Left cardiac atrium (tissue), 4 donors: ENCODE results near the gene CHRNA7. TPM values are rescaled to one million over a fixed set of nuclear protein-coding genes. Genes with fewer than 3 reads are reported as not detected.

Experiments
- ATAC-seq, 2 donors: fragments of 200-7000 bp; cut with Tn5 transposase; one replicate each; pipeline ENCODE4 v1.9.1; 2020; ENCODE audit warnings: mild to moderate bottlenecking in 2 of 2, moderate library complexity in 2 of 2
- DNase-seq: peaks from one replicate; pipeline ENCODE4 v3.0.0-alpha.2; 2020
- intact Hi-C, 2 donors: fragments of 100-400 bp; cut with DNase I; formaldehyde crosslinking; loops; one replicate each; pipeline versions ENCODE4 v1.14.1 to v1.15.1; 2022 to 2023
- long read RNA-seq: library from polyadenylated mRNA; unstranded; transcript quantifications from one replicate; pipeline ENCODE4 v2.0.0, GENCODE V29; 2021
- total RNA-seq, 2 donors: library from RNA; stranded (reverse); fragmentation: NEBNext Ultra II Directional; extraction: Animal tissue kit (Norgen Biotek cat#: 25700); gene quantifications; one replicate each; pipeline ENCODE4 v1.2.1, GENCODE V29; 2021
- donor health status: DM: no; HTN: yes; CAD: no.
- donor health status: DM: no; HTN: yes; CAD: no; lungs with severe emphysema.
- donor health status: DM: yes; HTN: yes; CAD: no.
- donor health status: Dilated cardiomyopathy.

The CHRNA7 gene
- total RNA-seq: 1 to 10 TPM in 1 of 2 donors, under 1 TPM in 1; 0.77 to 1.5 TPM
- long read RNA-seq, partial matches to known transcripts: 0 of 1 reads
- long read RNA-seq, other reads (novel, unspliced or antisense): 1 of 1 reads

DNA sequence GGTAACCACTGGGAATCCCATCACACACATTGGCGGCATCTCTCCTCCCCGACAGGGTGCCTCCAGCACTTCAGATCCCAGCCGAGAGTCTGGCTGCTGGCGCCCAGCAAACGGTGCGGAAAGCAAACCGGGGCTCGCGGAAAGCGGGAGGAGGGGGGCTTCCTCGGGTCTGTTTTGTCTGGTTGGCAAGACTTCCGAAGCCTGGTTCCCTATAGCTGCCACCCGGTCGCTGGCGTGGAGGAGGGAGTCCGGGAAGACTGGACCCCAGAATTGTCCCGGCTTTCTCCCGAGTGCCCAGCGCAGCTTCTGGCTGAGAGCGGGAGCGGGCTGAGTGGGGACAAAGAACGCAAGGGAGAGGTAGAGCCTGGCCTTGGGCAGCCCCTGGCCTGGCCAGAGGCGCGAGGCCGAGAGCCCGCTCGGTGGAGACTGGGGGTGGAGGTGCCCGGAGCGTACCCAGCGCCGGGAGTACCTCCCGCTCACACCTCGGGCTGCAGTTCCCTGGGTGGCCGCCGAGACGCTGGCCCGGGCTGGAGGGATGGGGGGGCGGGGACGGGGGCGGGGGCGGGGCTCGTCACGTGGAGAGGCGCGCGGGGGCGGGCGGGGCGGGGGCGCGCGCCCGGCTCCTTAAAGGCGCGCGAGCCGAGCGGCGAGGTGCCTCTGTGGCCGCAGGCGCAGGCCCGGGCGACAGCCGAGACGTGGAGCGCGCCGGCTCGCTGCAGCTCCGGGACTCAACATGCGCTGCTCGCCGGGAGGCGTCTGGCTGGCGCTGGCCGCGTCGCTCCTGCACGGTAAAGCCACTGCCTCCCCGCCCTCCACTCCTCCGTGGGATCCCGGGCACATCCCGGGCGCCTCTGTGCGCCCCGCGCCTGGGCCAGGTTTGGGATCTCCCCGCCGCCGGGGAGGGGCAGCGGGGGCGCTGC is at the start of gene CHRNA7:
CHRNA7 (plus strand) TSS at position 654 of the 920 bp plus-strand sequence; CDS start at position 734, 80 bp downstream.
- DNase-seq (peak; percentile 36), ATAC-seq (peak; percentile 93 to 96)
- intact Hi-C loops: no loop called here

- intact Hi-C loops: no loop called here
- DNase-seq (no peak), ATAC-seq (no peak)
Measured at GRCh38 chr15:31985607-31986006, 44.7 kb upstream of the CHRNA7 start.

- ATAC-seq (no peak), DNase-seq (no peak)
- intact Hi-C loops: no loop called here
Measured at GRCh38 chr15:31993062-31993461, 37.3 kb upstream of the CHRNA7 start.

DNA sequence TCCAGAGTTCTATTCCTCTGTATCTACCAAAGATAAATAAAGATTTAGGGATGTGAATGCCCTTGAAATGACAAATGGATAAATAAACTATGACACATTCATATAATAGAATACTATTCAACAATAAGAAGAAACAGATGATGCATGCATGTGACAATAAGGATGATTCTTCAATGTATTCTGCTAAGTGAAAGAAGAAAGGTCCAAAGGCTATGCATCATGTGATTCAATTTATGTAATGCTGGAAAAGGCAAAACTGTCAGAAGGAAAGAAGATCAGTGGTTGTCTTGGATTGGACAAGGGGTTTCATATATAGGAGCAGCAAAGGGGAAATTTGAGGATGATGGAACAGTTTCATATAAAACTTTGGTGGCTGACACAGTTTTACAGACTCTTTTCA is 32.6 kb upstream of the CHRNA7 start:
- intact Hi-C loops: no loop called here
- ATAC-seq (no peak), DNase-seq (no peak)

DNA sequence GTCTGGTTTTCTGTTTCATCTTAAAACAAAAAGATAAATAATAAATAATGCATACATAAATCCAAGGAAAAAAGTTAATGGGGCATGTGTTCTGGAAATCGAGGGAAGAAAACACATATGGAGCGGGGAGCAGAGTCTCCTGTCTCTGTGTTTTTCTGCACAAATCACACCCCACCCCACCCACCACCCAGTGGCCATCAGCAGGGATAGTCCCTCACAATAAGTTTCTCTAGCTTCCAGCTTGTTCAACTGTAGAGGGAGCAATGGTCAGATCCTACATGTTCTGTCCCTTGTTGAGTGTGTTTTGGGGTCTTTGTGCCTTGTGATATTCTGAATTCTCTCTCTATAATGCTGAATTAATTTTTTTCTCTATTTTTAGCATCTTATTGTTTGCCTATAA is 26.8 kb upstream of the CHRNA7 start:
- ATAC-seq (no peak), DNase-seq (no peak)
- intact Hi-C loops: no loop called here

DNA sequence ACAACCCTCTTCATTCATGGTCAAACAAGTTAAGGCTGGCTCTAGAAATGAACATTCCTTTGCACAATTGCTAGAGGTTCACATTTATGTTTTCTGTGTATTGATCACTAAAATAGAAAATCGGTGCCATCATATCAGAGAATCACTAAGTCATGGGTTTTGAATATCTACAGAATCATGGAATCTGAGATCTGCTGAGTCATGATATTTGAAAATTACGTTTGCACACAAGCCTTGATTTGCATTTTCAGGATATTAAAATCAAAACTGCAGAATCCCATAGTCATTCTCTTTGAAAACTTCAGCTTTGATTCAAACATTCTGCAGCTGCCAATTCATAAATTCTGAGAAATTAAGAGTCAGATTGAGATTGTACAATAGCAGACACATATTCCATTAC is 26.1 kb upstream of the CHRNA7 start:
- ATAC-seq (no peak), DNase-seq (no peak)
- intact Hi-C loops: no loop called here

DNA sequence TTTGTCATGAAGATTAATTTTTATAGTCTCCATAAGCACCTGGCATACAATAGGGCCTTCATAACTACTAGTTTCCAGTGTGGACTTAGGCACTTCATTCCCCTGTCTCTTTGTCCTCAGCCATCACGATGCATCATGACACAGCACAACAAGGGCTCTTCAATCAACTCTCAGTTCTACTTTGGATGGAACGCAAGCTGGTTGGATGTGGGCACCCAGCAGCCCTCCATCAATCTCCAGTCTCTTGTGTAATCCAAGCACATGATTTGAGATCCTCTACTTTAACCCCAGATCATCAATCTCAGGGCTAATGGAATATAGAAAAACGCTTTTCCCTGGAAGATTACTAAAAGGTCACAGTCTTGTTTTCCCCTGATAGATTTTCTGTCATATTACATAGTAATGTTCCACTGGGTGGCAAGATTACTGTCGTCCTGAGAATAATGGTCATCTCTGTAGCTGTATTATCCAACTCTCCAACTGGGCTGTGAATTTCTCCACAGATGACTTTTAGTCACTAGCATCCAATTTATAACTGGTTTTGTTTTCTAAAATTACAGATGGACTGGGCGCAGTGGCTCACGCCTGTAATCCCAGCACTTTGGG is 22.9 kb upstream of the CHRNA7 start:
- DNase-seq: no peak
- no peak for ATAC-seq
- intact Hi-C loops: no loop called here

- intact Hi-C loops: no loop called here
- ATAC-seq: no peak
- DNase-seq: no peak
Measured at GRCh38 chr15:32014953-32015352, 15.4 kb upstream of the CHRNA7 start.

GRCh38 chr15:32020156-32020555 is 10.2 kb upstream of the CHRNA7 start:
- ATAC-seq (no peak), DNase-seq (no peak)
- intact Hi-C loops: no loop called here

DNA sequence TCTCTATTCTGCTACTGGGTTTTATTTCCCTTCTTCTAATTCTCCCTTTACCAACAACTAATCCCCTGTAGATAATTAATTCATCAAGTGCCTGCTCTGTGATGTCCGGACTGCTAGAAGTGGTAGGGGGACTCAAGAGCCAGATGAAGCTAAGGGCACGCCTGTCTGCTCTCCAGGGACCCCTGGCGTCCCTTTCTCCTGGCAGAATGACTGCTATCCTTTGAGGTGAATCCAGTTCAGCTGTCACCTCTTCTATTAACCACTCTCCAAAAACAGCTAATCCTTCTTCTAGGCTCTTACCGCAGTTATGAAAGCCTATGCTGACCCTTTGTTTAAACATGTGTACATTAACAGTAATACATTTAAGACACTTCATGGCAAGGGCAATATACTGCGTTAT is 1.4 kb upstream of the CHRNA7 start:
- no peak for DNase-seq
- ATAC-seq: no peak
- intact Hi-C loops: no loop called here

- peak; percentile 44 to 74 for ATAC-seq
- intact Hi-C loops: no loop called here
- no peak for DNase-seq
Measured at GRCh38 chr15:32029409-32029861, 880 bp upstream of the CHRNA7 start.

DNA sequence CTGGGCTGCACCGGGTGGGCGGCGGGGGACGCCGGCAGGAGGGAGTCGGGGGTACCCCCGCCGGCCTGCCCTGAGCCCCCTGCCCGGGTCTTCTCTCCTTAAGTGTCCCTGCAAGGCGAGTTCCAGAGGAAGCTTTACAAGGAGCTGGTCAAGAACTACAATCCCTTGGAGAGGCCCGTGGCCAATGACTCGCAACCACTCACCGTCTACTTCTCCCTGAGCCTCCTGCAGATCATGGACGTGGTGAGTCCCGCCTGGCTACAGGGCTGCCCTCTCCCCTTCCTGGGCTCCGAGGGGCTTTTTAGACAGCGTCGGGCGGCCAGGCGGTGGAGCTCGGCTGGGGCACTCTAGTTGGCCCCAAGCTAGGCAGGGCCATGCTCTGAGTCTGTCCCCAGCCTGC is 480 bp downstream of the CHRNA7 start:
- DNase-seq (no peak), ATAC-seq (peak; percentile 12 to 38)
- intact Hi-C loops: no loop called here

DNA sequence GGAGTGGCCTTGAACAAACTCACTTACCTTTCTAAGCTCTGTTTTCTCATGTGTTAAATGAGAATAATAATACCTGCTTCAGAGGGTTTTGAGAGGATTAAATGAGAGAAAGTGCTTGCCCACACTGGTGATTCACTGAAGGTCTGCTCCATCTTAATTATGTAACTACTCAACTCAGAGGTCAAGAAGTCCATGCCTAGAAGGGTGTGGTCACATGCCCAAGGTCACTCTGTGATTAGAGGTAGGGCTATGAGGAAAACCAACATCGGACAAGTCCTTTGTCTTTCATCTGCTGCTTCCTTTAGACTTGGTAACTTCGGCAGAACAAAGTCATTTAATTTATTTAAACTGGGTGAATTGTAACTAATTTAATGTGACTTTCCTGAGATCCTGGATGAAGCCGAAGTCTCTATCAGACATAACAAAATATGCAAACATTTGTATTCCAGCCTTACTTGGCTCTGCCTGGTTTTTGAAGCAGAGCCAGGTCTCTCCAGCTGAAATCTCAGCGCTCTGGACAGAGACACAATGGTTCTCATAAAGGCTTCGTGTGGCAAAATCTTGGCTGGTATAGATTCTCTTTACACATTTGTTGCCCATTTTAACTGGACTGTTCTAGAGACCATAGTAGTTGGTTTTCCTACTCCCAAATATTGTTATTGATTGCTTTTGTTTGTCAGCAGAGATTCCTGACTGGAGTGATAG is 3.0 kb downstream of the CHRNA7 start:
- ATAC-seq (no peak), DNase-seq (no peak)
- intact Hi-C loops: no loop called here

GRCh38 chr15:32034106-32034505 is 3.8 kb downstream of the CHRNA7 start:
- intact Hi-C loops: no loop called here
- DNase-seq: no peak
- ATAC-seq: no peak

GRCh38 chr15:32035285-32035684 is 5.0 kb downstream of the CHRNA7 start:
- ATAC-seq: no peak
- intact Hi-C loops: no loop called here
- DNase-seq: no peak

DNA sequence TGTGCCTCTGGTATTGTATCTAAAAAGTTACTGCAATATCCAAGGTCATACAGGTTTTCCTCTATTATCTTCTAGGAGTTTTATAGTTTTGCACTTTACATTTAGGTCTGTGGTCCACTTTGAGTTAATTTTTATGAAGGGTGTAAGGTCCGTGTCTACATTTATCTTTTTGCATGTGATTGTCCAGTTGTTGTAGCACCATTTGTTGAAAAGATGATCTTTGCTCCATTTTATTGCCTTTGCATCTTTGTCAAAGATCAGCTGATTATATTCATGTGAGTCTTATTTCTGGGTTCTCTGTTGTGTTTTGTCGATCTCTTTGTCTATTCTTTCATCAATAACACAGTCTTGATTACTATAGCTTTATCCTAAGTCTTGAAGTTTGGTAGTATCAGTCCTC is 6.7 kb downstream of the CHRNA7 start:
- no peak for DNase-seq
- intact Hi-C loops: no loop called here
- ATAC-seq: no peak

DNA sequence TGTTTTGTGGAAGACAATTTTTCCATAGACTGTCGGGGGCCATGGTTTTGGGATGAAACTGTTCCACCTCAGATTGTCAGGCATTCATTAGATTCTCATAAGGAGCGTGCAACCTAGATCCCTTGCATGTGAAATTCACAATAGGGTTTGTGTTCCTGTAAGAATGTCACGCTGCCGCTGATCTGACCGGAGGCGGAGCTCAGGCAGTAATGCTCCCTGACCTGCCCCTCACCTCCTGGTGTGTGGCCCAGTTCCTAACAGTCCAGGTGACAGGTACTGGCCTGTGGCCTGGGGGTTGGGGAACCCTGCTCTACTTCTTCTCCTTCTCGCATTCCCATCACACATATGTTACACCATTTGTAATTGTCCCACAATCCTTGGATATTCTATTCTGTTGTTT is 11.0 kb downstream of the CHRNA7 start:
- DNase-seq: no peak
- intact Hi-C loops: no loop called here
- no peak for ATAC-seq

DNA sequence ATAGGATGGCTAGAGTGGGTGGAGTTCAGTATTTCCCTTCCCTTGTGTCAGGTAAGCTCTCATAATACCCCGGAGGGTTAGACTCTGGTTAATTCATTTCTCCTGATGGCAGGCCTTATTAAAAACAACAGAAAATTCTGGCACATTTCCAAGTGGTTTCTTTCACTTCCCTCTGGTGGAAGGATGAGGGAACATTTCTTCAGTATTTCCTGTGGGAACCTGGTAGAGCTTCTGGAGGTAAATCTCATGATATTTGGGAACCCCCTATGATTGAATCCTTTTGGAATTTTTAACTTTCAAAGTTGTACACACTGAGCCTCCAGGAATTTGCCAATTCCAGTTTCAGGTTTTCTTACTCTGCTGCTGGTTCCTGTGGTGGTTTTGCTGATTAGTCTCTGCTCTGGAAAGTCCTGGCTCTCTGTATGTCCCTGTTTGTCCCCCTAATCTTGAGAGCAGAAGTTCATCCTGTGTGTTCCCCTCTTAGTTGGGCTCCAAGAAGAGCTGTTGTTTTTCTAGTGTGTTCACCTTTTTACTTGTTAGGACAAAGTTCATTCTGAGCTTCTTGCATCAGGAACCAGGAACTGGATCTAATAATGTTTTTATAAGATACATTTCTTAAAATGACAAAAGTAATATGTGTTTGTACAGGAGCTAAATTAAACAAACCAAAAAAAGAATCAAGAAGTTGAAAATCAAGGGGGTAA is 12.1 kb downstream of the CHRNA7 start:
- intact Hi-C loops: no loop called here
- no peak for ATAC-seq
- DNase-seq: no peak

GRCh38 chr15:32053719-32054118 is 23.4 kb downstream of the CHRNA7 start:
- DNase-seq (no peak), ATAC-seq (no peak)
- intact Hi-C loops: no loop called here
